Prostate gland (tissue), 2 donors: ENCODE results near the gene FIG4. TPM values are rescaled to one million over a fixed set of nuclear protein-coding genes. Genes with fewer than 3 reads are reported as not detected.

Source experiments
- DNase-seq: peaks from one replicate; pipeline ENCODE4 v3.0.0-alpha.2; 2019; ENCODE audit warnings: low spot score
- H3K27ac ChIP-seq, 2 donors: fragments of 200-600 bp; sonication (generic); 2 replicates each; pipeline ENCODE4 v1.5.1; 2017 to 2019
- H3K27me3 ChIP-seq: fragments of 200-600 bp; sonication (generic); replicated peaks from 2 replicates; pipeline ENCODE4 v1.5.1; 2019; ENCODE audit not compliant: insufficient read depth
- H3K36me3 ChIP-seq, 2 donors: fragments of 200-600 bp; sonication (generic); 1 replicate in 1 of 2; 2 replicates in 1 of 2; pipeline versions ENCODE4 v1.5.1 to v1.8.1; 2017 to 2019
- H3K4me1 ChIP-seq: fragments of 200-600 bp; sonication (generic); replicated peaks from 2 replicates; pipeline ENCODE4 v1.5.1; 2019
- H3K4me3 ChIP-seq, 2 donors: fragments of 200-600 bp; sonication (generic); 2 replicates each; pipeline ENCODE4 v1.5.1; 2017 to 2019
- H3K9me3 ChIP-seq: fragments of 200-600 bp; sonication (generic); 2 replicates; pipeline ENCODE4 v1.5.1; 2017
- POLR2A ChIP-seq: fragments of 450-650 bp; IDR thresholded peaks from one replicate; pipeline ENCODE4 v1.6.1; 2016; ENCODE audit warnings: antibody characterized with exemption, mild to moderate bottlenecking
- POLR2AphosphoS5 ChIP-seq: sonication (generic); formaldehyde crosslinking; IDR thresholded peaks from one replicate; pipeline ENCODE4 v1.6.1; 2017; ENCODE audit warnings: antibody characterized with exemption
- WGBS: methylation state at CpG from one replicate; pipeline ENCODE4 v1.1.5; 2018; 5-methylcytosine and 5-hydroxymethylcytosine counted together
- intact Hi-C: fragments of 100-400 bp; cut with DNase I; formaldehyde crosslinking; loops from one replicate; pipeline ENCODE4 v1.14.2; 2022
- total RNA-seq, 2 donors: library from RNA; depleted of rRNA; stranded (reverse); fragments of >200 nt; gene quantifications; one replicate each; pipeline ENCODE4 v1.1.0, GENCODE V29; 2016
- TF ChIP-seq, protein P1 (sequence below), 4 experiments: fragments of 200-600 bp in 2 of 4; fragments of 450-650 bp in 2 of 4; sonication (generic) in 2 of 4; IDR thresholded peaks; 1 replicate in 3 of 4; 2 replicates in 1 of 4; pipeline ENCODE4 v1.5.1; 2016 to 2019; ENCODE audit warnings: antibody characterized with exemption in 4 of 4, mild to moderate bottlenecking in 2 of 4, moderate library complexity in 2 of 4

FIG4 gene
- total RNA-seq, 2 donors from 2014 or later = 12.7 to 16.6 TPM

DNA sequence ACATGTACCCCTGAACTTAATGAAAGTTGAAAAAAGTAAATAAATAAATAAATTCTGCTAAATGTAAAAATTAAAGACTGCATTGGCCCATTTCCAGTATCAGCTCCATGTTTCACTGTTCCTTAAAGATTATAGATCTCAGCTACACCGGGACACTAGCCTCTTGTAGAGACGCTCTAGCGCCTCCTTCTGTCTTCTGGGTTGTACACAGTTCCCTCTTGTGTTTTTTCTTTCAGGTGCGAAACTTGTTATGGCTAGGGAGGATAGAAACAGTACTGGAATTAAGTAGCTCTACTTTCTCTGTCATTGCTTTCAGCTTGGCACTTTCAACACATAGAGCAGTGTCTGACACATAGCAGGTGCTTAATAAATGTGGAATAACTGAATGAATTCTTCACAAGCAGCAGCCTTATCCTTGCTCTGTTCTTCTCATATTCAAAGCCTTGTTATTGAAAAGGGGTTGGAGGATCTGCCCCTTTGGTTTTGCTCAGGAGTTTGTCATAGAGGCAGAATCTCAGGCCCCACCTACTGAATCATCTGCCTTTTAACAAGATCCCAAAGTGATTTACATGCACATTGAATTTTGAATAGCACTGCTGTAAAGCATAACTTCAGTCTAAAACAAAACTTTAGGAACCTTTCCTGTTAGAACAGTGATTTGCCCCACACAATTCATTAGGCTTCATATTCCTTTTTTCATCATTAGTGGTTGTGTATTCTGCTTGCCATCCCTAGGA lies 92.3 kb downstream of the FIG4 start:
- H3K9me3 ChIP-seq = no peaks in the 10 kb centered on the region
- H3K36me3 ChIP-seq = no peaks in the 10 kb centered on the region
- DNase-seq = no peak
- WGBS = 84% methylated on average over 4 of the region's 4 CpGs
- TF ChIP-seq POLR2AphosphoS5 (no peak), POLR2A (no peak)
- TF ChIP-seq, protein P1, sequence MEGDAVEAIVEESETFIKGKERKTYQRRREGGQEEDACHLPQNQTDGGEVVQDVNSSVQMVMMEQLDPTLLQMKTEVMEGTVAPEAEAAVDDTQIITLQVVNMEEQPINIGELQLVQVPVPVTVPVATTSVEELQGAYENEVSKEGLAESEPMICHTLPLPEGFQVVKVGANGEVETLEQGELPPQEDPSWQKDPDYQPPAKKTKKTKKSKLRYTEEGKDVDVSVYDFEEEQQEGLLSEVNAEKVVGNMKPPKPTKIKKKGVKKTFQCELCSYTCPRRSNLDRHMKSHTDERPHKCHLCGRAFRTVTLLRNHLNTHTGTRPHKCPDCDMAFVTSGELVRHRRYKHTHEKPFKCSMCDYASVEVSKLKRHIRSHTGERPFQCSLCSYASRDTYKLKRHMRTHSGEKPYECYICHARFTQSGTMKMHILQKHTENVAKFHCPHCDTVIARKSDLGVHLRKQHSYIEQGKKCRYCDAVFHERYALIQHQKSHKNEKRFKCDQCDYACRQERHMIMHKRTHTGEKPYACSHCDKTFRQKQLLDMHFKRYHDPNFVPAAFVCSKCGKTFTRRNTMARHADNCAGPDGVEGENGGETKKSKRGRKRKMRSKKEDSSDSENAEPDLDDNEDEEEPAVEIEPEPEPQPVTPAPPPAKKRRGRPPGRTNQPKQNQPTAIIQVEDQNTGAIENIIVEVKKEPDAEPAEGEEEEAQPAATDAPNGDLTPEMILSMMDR (IDR thresholded peaks at IDR 0.05) = no peak
- no peak overlapping the region for H3K27ac ChIP-seq
- no peak overlapping the region for H3K4me3 ChIP-seq
- no peaks in the 10 kb centered on the region for H3K27me3 ChIP-seq
- intact Hi-C loops = no loop called here
- no peaks in the 10 kb centered on the region for H3K4me1 ChIP-seq

DNA sequence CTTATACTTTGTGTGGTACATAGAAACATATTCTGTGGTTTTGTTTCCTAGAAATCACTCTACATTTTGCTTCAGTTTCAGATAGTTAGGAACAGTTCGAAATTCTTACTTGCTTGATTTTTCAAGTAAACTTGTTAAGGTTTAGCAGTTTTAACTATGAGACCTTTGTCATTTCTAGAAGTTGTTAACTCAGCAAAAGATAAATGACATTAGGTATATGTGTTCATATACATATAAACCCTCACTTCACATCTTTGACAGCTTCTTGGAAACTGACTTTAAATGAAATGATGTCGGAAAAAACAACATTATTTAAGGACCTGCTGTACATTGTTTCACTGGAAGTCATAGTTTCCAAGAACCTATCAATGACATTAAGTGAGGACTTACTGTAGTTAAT lies 96.2 kb downstream of the FIG4 start:
- TF ChIP-seq, protein P1 (IDR thresholded peaks at IDR 0.05) = no peak
- no peak for TF ChIP-seq POLR2A
- no peak for TF ChIP-seq POLR2AphosphoS5
- intact Hi-C loops = no loop called here
- Histone ChIP-seq H3K4me1 (no peaks in the 10 kb centered on the region), H3K27me3 (no peaks in the 10 kb centered on the region), H3K4me3 (no peak overlapping the region), H3K9me3 (no peaks in the 10 kb centered on the region), H3K27ac (no peak overlapping the region), H3K36me3 (no peaks in the 10 kb centered on the region)
- DNase-seq = no peak
- 96% methylated on average over 2 of the region's 2 CpGs for WGBS

DNA sequence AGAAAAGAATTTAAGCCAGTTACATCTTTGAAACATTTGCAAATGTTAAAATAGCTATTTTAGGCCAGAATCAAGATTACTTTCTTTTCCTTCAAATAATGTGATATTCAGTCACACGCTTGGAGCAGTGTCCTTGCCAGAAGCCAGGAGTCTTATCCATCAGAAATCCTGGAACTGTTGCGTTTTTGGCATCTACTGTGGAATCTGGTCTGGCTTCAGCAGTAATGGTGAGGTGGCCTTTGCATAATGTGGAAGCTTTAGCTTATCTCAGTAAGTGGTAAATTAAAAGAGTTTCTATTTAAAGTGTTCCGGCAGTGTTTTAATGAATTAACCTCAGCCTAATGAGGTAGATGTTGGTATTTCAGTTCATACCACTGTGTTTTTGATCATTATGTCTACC lies 97.6 kb downstream of the FIG4 start:
- Histone ChIP-seq H3K36me3 (no peaks in the 10 kb centered on the region), H3K27ac (no peak overlapping the region), H3K27me3 (no peaks in the 10 kb centered on the region), H3K4me3 (no peak overlapping the region), H3K9me3 (no peaks in the 10 kb centered on the region), H3K4me1 (no peaks in the 10 kb centered on the region)
- TF ChIP-seq POLR2AphosphoS5 = no peak
- TF ChIP-seq, protein P1 (IDR thresholded peaks at IDR 0.05) = no peak
- TF ChIP-seq POLR2A = no peak
- intact Hi-C loops = no loop called here
- 88% methylated on average over 3 of the region's 3 CpGs for WGBS
- no peak for DNase-seq

DNA sequence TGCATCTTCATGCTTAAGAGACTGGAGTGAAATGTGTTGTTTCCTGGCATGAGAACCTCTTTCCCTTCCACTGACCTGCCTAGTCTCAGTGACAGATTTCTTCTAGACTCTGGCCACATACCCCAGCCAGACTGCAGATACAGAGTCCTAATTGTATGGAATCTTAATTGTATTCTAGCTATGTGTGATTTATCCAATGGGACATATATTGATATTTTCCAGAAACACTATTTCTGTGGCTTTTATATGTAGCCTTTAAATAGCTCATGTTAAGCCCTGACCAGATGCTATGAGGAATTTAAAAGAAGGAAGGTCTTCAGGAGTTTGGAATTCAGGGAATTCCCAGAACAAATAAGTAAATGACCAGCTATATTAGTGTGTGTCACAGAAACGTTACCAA lies 99.0 kb downstream of the FIG4 start:
- Histone ChIP-seq H3K9me3 (no peaks in the 10 kb centered on the region), H3K27me3 (no peaks in the 10 kb centered on the region), H3K27ac (no peak overlapping the region), H3K36me3 (no peaks in the 10 kb centered on the region), H3K4me1 (peaks cover 9% of the 10 kb centered on the region), H3K4me3 (no peak overlapping the region)
- no peak for DNase-seq
- no peak for TF ChIP-seq POLR2A
- TF ChIP-seq, protein P1 (IDR thresholded peaks at IDR 0.05) = no peak
- no peak for TF ChIP-seq POLR2AphosphoS5
- 55% methylated on average over 1 of the region's 1 CpG for WGBS
- intact Hi-C loops = no loop called here

DNA sequence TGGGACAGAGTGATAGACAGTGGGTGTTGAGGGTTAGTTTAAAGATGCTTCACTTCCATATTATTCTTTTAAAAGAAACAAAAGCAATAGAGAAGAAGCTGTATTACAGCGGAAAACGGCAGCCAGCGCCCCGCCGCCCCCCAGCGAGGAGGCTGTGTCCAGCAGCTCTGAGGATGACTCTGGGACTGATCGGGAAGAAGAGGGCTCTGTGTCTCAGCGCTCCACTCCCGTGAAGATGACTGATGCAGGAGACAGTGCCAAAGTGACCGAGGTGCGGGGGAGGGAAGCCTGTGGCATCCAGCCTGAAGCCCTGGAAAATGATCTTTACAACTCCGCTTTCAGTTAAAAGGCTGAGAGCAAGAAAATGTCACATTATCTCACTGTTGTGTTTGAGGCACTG lies 100.2 kb downstream of the FIG4 start:
- Histone ChIP-seq H3K9me3 (no peaks in the 10 kb centered on the region), H3K27ac (no peak overlapping the region), H3K4me3 (no peak overlapping the region), H3K27me3 (no peaks in the 10 kb centered on the region), H3K4me1 (peaks cover 9% of the 10 kb centered on the region), H3K36me3 (no peaks in the 10 kb centered on the region)
- DNase-seq = no peak
- intact Hi-C loops = no loop called here
- TF ChIP-seq POLR2AphosphoS5 (no peak), POLR2A (no peak)
- TF ChIP-seq, protein P1 (IDR thresholded peaks at IDR 0.05) = no peak
- 80% methylated on average over 12 of the region's 12 CpGs for WGBS
